ENCODE data around the gene SYNC.

SYNC gene

DNA sequence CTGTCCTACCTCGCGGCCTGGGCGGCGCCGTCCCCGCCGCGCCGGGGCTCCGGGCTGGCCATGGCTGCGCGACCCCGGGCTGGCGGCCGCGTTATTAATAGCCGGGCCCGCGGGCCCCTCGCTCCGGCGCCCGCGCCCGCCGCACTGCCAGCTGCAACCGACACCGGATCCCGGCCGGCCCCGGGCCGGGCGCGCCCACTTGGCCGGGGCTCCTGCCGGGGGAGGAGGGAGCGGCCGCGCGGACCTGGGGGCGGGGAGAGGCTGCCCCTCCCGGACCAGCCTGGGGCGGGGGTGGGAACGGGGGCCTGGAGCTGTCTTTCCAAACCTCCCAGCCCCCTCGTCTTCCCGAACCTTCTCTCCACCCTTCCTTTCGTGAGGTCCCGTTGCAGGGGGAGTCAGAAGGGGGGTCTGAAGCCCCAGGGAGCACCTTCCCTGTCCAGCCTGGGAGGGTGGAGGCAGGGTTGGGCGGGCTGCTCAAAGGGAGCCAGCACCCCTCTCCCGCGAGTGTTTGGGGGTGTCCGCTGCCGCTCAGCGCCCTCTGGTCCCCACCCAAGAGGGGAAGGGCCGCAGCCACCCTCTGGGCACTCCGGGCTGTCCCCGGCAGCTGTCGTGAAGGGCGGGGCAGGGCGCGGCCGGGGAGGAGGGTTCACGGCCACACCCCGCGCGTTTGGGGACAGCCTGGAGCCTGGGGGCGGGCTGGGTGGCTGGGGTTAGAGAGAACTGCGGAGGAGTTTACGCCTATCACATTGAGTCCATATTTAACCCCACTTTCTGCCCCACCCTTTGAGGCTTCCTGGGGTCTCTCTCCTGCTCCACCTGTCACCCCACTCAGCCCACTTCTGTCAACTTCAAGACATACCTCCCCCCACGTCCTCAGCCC is at the start of gene SYNC:
Gene SYNC (minus strand): TSS at position 172 of the 880 bp plus-strand sequence. CDS start 110 bp downstream, at position 62.
- no peak for DNase-seq

DNA sequence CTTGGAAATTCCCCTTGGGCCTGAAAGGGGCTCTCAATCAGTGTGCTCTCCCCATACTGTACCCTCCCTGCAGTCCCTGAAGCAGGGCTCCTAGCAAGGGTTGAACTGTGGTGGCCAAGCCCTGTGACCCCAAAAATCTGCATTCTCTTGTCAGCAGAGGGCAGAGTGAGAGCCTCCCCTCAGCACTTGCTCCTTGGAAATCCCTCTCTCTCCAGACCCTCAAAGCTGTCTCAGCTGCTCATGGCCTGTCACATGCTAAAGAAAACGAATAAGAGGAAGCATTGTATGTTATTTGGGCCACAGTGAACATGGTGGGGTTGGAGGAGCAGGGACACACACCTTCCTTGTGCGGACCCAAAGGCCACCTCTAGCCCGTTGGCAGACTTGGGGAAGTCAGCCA is 47.2 kb upstream of the SYNC start:
- DNase-seq = no peak

- no peak for DNase-seq
These were observed 46.8 kb upstream of the SYNC start for GRCh38 chr1:32749332-32749731.

DNA sequence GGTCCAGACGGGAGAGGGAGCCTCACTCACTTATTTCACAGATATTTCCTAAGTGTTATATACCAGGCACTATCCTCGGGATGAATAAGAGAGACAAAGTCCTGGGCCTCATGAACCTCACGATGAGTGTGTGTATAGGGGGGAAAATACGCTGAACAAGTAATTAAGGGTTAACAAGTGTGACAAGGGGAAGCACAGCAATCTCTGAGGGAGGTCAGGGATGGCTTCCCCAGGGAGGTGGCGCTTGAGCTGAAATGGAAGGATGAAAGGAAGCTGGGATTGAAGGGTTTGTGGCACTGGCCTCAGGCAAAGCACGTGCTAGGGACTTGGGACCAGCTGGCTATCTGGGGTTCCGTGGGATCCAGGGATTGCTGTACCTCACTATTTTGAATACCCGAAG is 46.4 kb upstream of the SYNC start:
- DNase-seq = no peak

- DNase-seq = no peak
These were observed 45.8 kb upstream of the SYNC start for GRCh38 chr1:32748348-32748747.

DNA sequence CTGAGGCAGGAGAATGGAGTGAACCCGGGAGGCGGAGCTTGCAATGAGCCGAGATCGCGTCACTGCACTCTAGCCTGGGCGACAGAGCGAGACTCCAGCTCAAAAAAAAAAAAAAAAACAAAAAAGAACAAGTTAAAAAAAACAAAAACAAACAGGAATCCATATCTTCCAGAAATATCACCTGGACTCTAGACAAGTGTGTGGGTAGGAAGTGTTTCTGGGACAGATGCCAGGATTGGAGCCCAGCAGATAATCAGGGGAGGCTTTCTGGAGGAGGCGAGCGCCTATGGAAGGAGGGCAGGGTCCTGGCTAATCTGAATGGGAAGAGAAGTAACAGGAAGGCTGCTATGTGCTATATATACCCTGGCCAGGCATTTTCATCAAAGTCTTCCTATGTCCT is 43.6 kb upstream of the SYNC start:
- no peak for DNase-seq

- no peak for DNase-seq
These were observed 41.5 kb upstream of the SYNC start for GRCh38 chr1:32744071-32744425.

DNA sequence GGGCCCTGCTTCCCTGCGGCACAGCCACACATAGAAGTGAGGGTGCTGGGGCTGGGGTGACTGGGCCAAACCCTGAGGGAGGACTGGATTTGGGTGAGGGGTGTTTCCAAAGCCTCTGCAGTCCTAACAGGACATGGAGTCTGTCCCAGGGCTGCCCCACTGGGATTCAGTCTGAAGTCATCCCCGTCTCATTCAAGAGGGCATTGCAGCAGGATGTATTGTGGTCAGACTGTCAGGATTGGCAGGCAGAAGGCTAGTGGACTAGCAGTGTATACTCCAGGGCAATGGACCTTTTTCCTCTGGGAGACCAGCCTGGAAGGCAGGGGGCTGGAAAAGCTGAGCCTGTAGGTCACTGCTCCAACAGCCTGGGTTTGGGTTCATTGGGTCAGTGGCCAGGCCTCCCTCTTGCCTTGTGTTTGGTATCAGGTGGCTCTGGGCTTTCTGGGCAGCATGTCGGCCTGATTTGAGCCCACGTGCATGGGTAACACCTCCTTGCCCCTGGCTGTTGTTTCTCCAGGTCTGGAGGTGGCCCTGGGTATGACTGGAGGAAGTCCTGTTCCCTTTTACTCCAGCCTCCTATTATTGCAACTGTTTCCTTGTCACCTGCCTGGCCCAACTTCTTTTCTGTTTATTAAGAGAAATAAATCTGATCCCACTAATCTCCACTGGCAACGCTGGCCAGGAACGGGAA is 41.0 kb upstream of the SYNC start:
- DNase-seq = no peak

GRCh38 chr1:32742956-32743355 is 40.4 kb upstream of the SYNC start:
- DNase-seq = no peak

DNA sequence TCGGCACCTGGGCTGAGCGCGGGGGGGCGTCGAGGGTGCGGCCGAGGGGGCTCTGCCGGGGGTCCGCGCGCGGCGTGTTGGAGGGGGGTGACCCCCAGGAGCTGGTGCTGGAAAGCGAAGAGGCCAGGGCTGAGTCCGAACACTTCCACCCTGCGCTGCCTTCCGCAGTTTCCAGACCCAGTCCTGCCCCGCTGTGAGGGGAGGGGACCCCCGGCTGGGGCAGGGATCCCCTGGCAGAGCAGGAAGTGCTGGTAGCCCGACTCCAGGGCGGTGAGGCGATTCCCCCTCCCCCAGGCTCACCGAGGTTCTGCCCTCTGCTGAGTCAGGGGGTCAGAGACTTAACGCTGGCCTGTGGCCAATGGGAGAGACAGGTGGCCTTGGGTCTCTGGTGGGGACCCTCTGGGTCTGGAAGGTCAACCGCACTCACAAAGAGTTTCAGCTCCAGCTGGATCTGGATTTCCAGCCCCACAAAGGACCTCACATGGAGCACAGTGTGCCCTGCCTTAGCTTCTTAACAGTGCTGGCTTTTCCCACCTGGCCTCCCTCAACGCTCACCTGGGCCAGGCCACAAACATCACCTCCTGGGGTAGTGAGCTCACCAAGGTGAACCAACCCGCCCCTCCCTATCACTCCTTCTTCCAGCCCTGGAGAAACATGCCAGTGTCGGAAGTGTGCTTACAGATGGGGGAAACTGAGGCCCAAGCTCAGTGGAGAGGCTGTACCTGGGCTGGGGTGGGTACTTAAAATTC is 39.8 kb upstream of the SYNC start:
- no peak for DNase-seq

GRCh38 chr1:32741413-32742198 is 39.0 kb upstream of the SYNC start:
- no peak for DNase-seq

DNA sequence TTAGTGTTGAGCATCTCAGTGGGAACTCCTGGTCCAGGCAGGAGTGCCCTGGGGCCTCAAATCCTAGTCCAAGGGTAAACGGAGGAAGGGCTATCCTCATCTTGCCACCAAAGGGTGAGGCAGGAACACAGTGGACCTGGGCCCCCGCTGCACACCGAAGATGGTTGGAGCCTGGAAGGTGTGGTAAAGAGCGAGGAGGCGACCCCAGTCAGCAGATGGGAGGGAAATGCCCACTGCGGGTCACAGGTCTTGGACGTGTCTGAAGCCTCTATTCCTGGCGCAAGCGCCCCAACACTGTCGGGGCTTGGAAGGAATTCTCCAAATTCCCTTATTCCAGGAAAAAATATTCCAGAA is 38.5 kb upstream of the SYNC start:
- DNase-seq = no peak

DNA sequence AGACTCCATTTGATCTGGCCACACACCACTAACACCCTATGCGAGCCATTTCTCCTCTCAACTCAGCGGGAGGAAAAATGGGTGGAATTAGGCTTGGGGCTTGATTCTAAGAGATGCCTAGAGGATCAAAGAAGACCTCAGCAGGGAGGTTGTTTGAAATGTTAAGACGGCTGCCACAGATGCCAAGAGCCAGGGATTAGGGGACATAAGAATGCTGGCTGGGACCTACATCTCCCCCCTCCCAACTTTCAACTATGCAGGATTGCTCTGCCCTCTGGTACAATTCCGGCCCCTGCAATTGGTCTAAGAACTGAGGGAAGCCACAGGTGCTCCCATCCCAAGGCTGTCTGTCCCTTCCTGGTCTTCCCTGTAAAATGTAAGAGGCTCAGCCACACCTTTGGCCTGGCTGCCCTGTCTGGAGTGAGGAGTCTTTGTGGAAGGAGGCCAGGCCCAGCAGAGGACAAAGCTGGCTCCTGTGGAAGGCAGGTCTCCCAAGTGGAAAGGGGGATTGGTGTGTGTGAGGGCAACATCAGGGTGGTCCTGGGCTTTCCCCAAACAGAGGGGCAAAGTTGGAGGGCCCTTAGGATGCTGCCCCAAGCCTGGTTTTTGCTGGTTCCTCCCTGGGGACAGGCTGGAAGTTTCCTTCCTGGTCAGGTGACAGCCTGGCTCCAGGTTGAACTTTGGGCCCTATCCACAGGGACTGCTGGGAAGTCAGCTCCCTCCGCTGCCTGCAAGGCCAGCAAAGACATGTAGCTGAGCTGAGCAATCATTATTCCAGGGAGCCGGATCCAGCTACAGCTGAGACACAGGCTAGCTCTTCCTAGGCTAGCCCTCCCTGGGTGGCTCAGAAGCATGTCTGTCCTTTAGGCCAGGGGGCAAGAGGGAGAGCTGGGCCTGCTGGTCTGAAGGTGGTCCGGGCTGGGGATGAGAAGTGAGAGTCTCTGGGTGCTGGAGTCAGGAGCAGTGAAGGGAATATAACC is 34.5 kb upstream of the SYNC start:
- DNase-seq = no peak

DNA sequence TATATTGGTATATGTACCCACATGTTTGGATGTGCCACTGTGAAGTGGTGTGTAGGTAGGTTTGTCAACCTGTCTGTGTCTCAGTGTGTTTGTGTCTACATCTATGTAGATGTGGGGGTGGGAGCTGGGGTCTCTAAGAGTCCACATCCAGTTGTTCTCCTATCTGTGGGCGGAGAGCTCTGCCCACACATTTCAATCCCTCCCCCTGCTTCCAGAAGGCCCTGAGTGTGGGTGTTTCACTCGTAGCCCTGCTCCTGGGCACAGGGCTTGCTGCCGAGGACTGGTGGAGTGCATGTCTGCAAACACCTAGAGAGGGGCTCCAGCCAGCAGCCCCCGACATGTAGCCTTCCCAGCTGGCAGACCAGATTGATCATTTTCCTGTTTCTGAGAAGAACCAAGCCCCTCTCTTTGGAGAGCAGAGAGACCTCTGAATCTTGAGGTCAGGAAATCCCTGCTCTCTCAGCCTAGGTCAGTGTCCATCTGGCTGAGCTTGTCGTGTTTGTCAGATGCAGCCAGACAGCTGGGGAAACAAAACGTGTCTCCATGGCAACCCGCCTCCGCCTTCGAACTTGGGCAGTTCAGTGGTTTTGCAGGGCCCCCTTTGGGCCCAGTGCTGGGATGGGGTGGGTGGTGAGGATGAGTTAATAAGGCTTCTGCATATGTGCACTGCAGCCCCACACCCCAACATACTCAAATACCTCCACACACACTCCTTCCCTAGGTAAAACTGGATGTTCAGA is 31.2 kb upstream of the SYNC start:
- DNase-seq = no peak

GRCh38 chr1:32729254-32730046 is 26.9 kb upstream of the SYNC start:
- DNase-seq = no peak

GRCh38 chr1:32728413-32729077 is 26.0 kb upstream of the SYNC start:
- no peak for DNase-seq

- DNase-seq = no peak
These were observed 25.3 kb upstream of the SYNC start for GRCh38 chr1:32727876-32728275.

DNA sequence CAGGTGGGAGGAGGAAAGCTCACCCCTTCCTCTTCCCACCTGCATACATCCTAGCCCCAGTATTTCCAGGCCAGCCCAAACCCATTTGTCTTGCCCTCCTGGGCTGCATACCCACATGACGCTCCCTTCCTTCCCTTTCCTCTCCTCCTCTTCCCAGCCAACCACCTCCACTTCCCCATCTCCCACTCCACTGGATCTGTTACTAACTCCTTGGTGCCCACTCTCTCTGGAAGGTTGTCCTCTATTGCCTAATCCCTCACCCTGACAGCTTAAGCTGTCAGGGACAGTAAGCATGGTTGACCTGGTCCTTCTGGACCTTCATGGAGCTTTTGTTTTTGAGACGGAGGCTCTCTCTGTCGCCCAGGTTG is 23.0 kb upstream of the SYNC start:
- DNase-seq = no peak
